Middle frontal gyrus (tissue), 1 donor: ENCODE data around the gene RIC3.
"Not testable (repeated sequence)": the region's sequence is repeated elsewhere in the genome, so short reads cannot be mapped to it uniquely, and the experiment has no call there.

Experiments
- DNase-seq: peaks from one replicate; pipeline ENCODE4 v3.0.0-alpha.2; 2015; ENCODE audit warnings: low spot score; ENCODE audit errors: extremely low spot score

Gene RIC3

DNA sequence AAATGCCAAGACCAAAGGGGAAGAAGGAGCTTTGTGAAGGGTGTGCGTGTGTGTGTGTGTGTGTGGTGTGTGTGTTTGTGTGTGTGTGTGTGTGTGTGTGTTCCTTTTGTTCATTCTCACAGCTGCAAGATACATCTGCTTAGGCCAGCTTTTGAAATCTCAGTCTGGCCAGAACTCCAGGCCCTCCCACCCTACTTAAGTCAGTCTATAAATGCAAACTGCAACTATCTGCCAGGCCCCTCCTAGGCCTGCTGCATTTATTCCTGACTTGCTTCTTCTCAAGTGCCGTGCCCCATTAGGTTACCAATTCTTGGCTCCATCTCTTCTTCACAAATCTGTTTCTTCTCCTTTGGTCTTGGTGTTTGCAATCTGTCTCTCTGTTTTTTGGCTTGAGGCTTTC lies 21.6 kb upstream of the RIC3 start:
- no peak for DNase-seq

- DNase-seq: no peak
These were observed 17.6 kb upstream of the RIC3 start for GRCh38 chr11:8186429-8186828.

- DNase-seq: no peak
These were observed 14.3 kb upstream of the RIC3 start for GRCh38 chr11:8183111-8183510.

DNA sequence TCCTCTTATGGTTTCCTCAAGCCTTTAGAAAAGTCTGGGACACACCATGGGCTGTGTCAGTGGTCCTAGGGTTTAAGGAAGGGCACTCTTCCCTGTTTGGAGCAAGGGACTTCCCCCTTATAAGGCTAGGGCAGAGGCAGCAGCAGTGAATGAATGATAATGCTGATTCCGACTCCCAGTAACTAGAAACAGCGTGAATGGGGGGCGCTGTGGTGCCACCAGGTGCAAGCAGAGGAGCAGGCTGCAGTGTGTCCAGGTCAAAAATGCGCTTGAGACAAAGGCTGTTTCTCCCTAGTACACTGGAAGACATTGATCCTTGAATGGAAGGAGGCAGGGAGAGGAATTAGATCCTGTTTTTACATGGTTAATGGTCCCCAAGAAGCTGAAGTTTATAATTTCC lies 11.6 kb upstream of the RIC3 start:
- no peak for DNase-seq

GRCh38 chr11:8178297-8178696 lies 9.5 kb upstream of the RIC3 start:
- DNase-seq: no peak

DNA sequence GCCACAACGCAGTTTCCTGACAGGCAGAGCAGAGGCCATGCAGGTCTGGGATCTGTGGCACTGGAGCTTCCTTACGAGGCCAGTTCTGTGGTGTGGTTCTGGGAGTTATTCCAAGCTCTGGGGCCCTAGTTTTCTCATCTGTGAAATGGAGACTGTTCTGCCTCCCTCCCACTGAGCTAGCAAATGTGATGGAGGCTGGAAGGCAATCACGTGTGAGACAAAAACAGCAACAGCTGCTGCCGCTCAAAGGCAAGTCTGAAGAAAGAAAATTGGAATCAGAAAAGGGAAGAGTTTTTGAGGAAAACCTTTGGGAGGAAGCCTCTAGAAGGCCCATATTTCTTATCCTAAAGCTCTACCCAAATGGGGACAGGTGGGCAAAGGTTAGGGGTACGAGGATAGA lies 8.3 kb upstream of the RIC3 start:
- DNase-seq: no peak

DNA sequence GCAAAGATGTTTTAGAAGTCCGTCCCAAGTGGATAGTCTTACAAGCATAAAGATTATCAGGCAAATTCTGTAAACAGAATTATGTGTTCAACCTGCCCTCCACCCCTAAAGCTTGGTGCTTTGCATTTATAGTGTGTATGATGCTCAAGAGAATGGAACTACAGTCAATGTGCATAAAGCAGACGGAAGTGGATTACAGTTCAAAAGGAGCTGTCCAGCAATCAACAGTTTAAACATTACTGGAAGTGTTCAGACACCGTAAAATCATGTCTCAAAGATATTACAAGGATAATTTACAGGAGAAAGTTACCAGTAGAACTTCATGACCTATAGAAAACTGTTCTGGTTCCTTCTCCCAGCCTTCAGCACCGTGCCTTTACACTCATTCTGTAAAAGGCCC lies 1.0 kb downstream of the RIC3 start:
- no peak for DNase-seq

GRCh38 chr11:8164746-8165145 lies 4.1 kb downstream of the RIC3 start:
- no peak for DNase-seq

DNA sequence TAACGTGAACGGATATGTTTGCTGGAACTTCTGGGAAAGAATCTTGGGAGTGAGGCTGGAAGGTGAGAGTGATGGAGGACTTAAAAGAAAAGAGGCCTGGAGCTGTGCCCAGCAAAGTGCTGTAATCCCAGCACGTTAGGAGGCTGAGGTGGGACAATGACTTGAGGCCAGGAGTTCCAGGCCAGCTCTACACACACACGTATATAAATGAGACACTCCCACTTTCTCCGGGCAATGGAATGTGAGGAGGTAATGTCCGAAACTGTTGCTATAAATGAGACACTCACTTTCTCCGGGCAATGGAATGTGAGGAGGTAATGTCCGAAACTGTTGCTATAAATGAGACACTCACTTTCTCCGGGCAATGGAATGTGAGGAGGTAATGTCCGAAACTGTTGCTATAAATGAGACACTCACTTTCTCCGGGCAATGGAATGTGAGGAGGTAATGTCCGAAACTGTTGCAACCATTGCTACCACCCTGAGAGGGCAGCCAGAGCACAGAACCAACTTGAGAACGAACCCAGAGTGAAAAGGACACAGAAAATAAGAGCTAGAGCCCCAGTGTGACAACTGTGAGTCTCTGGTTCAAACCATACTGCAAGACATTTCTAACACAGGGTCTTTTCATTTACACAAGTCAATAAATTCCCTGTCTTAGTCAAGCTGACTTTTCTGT lies 7.1 kb downstream of the RIC3 start:
- not testable (repeated sequence) for DNase-seq

DNA sequence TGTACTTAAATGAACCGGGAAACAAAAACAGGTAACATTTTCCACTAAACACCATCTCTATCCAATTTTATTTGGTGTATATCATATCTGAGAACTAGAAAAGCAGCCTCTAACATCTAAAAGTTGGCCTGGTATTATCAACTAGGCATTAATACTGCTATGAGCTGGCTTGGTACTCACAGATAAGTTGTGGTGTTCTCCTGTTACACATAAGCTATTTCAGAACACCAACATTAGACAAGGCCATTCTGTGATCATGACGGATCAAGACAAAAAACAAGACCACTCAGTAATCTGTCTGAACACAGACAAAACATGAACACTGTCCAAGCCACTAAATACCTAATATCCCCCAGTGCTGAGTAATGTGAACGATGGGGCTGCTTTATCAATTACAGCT lies 11.9 kb downstream of the RIC3 start:
- DNase-seq: no peak

GRCh38 chr11:8149726-8150125 lies 19.1 kb downstream of the RIC3 start:
- DNase-seq: no peak

DNA sequence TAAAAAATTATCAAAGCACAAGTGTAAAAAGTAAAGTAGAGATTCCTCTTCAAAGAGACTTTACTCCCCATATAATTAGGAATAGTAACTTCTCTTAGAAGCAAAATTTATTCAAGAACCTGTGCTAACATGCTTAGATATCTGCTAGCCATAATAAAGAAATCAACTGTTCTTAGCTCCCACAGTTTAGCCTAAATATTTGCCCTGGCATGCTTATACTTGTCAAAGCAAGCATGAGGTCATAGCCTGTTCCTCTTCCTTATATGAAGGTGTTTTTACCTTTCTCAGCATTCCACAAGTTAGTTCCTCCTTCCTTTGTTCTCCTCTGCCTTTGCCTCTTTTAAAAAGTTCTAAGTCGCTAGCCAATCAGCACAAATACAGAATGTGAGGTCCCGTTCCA lies 30.3 kb downstream of the RIC3 start:
- DNase-seq: no peak

GRCh38 chr11:8127447-8127846 lies 41.4 kb downstream of the RIC3 start:
- DNase-seq: no peak

GRCh38 chr11:8126649-8127289 lies 42.1 kb downstream of the RIC3 start:
- no peak for DNase-seq

- no peak for DNase-seq
These were observed 46.6 kb downstream of the RIC3 start for GRCh38 chr11:8122173-8122764.

GRCh38 chr11:8111636-8112035 lies 57.2 kb downstream of the RIC3 start:
- peak; percentile 45 for DNase-seq

DNA sequence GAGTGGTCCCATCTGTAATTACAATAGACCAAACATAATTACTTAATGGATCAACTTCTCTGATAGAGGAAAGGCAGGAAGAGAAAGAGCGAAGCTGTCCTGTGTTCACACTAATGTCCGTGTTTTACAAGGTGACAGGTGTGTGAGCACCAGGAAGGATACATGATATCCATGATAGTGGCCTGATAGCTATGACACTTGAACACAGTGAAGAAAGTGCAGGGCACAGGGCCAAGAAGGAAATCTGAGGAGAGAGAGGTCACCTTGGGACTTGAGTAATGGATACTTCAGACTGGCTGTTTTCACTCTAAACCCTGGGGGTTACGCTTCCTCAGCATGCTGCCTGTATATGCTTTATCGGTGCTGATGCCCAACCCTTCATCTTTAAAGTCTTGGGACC lies 58.4 kb downstream of the RIC3 start:
- no peak for DNase-seq

- DNase-seq: no peak
These were observed 59.1 kb downstream of the RIC3 start for GRCh38 chr11:8109675-8110074.

DNA sequence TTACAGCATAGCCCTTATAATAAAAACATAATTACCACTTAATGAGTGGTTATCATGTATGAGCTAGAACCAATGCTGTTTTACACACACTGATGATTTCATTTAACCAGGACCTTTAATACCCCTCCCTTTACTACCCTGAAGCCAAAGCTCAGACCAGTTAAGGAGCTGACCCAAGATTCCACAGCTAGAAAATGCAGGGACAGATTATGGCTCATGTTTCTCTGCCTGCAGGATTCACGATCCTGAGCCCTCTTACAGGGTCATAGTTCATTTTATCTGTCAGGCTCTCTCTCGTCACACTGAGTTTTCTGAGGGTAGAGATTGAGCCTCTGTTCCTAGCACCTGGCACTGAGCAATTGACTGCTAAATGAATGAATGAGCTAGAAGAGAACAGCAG lies 60.4 kb downstream of the RIC3 start:
- no peak for DNase-seq

- no peak for DNase-seq
These were observed 61.2 kb downstream of the RIC3 start for GRCh38 chr11:8107642-8108041.

- no peak for DNase-seq
These were observed 62.1 kb downstream of the RIC3 start for GRCh38 chr11:8106679-8107078.

DNA sequence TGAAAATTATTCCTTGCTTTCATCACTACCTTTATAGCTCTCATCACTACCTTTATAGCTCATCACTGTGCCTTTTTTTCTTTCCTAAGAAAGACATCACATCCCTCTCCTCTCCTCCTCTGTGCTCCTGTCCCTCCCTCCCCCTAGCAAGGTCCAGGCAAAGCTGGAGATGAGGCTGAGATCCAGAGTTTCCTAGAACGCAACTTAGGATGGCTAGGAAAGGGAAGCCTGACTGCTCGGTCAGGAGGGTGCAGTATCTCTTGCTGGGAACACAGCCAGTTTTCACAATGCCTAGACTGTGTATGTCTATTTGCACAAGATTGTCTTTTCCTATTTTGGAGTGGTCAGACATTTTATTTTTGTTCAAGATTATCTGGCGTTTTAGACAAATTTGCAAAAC lies 63.2 kb downstream of the RIC3 start:
- no peak for DNase-seq

- no peak for DNase-seq
These were observed 63.7 kb downstream of the RIC3 start for GRCh38 chr11:8105133-8105532.
